Activated CD4-positive, alpha-beta T cell treated with anti-CD3 and anti-CD28 coated beads for 4 hours (primary cell): Measurements from ENCODE around the gene FUT1.
"Not testable (repeated sequence)": the region's sequence is repeated elsewhere in the genome, so short reads cannot be mapped to it uniquely, and the experiment has no call there.

Experiments
- DNase-seq, 2 donors: peaks; one replicate each; pipeline ENCODE4 v3.0.0-alpha.2; 2020

The FUT1 gene

DNA sequence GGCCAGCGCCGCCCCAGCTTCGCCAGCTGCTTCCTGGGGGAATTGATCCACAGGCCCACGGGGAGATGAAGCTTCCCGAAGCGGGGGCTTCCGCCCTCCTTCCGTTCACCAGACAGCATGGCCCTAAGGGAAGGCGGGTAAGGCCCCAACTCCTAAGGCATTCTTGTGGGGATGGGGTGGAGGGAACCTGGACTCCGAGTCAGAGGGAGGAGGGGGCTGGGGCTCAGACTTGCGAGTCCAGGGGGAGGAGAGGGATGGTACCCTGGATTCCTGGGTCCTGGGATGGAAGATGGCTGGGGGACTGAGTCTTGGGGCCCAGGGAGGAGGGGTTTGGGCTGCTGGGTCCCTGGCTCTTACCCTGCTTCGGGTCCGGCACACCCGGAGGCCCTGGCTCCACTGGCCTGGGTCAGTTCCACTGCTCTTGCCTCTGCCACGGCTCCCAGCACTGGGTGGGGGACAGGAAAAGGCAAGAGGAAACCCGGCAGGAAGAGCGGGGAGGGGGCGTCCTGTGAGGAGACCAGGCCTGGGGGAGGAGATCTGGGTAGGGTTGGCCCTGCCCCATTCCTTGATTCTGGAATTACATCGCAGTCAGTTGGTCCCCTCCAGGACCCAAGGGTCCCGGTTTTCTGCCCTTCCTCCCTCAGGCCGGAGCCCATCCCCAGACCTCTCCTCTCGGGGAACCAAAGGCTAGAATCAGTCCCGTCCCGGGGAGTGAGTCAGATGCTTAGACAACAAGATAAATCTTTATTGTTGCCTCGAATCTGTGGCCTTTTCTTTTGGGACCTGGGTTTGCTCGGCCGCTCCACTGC, 12.1 kb downstream of the FUT1 start, which contains the start of gene RASIP1:
RASIP1 (minus strand) TSS at position 447 of the 809 bp plus-strand sequence; CDS start at position 119, 328 bp downstream.
- DNase-seq, result no peak

DNA sequence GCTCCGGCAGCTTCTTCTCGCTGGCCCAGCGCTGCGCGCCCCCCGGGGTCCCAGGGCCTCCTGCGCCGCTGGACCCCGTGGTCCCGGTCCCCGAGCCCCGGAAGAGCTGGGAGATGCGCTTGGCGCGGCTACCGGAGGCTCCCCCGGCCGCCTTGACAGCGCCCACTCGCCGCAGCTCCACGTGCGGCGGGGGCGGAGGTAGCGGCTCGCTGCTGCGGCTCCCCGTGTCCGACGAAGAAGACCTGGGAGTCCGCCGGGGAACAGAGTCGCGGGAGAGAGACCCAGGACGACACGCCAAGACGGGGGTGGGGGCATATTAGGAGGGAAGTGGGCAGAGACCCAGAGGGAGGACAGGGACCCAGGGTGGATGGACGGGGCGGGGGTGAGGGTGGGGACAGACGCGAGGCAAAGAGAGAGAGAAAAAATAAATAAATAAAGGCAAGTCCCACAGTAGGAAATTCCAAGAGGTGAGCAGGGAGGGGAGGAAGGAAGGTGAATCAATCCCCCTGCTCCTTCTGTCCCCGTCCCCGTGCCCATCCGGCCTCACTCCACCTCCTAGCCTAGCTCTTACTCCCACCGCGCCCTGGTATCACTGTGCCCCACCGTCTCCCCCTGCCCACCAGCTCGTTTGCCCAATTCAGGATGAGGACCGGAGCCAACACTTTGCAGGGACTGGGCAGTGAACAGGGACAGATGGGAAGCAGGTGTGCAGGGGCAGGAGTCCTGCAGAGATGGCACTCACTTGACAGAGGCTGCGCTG, 12.9 kb downstream of the FUT1 start:
- DNase-seq, result no peak

DNA sequence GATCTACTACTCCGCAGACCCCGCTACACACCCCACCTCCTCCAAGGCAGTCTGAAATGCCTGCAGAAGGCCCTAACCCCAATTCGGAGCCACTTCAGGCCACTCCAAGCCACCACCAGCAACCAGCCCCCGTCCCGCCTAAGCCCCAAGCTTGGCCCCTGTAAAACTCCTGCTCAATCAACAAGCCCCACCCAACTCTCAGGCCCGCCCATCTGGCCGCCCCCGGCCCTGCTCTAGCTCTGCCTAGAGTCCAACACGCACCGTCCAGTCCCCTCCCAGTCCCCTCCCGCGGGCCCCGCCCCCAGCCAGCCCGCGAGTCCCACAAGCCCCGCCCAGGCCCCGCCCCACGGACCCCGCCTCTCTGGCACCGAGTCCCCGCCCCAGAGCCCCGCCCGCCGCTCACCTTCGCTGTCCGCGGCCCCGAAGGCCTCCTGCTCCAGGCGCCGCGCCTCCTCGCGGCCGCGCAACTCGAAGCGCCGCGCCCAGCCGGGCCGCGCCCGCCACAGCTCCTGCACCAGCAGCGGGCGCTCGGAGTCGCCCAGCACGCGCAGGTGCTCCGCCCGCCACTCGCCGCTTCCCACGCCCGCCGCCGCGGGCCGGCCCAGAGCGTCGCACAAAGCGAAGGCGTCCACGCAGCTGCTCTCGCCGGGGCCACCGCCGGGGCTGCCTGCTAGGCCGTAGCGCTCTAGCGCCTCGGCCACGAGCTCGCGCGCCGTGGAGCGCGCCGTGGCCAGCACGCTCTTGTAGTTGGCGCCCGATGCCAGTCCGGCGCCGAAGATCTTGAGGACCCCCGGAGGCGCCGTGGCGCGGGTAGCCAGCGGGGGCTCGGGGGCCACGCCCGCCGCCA, 13.7 kb downstream of the FUT1 start:
- peak; percentile 93 for DNase-seq

DNA sequence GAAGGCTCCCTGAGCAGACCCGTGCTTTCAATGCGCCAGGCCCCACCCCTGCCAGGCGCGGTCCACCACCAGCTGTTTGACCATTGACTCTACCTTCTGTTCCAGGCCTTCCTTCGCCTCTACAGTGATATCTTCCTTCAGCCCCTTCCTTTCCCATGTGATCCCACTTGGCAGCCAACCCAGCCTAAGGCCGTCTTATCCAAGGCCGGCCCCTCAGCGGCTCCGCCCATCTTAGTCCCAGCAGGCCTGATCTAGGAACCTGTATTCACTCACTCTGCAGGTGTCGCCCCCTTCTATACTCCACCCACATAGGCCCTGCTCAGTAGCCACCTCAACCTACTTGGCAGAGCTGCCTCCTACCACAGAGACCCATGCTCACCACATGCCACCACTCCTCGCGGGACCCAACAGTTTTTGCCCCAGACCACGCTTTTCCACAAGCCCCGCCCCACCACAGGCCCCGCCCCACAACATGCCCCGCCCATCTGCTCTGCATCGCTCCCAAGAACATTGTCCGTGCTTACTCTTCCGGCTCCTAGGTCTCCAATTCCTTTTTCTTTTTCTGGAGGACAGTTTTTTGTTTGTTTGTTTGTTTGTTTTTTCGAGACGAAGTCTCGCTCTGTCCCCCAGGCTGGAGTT, 15.0 kb downstream of the FUT1 start:
- no peak for DNase-seq

DNA sequence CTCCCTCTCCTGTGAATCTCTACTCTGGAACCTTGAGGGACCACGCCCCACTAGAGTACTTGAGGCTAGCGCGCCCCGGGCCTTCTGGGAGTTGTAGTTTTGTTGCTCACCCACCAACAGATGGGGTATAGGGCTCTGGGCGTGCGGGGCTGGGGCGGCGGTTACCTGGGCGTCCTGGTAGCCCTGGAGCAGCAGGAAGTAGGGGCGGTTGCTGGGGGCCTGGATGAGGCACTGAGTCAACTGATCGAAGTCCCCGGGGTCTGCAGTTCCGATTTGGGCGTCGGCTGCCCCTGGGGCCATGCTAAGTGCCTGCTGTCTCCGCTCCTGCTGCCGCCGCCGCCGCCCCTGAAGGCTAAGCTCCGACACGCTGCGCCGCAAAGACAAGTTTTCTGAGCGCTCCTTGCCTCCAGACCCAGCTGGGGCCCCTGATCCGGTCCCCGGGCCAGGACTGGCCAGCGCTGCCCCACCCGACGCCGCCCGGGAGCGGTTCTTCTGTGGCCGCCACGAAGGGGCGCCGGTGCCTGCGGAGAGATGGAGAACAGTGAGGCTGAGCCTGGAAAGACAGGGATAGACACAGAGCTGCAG, 17.3 kb downstream of the FUT1 start:
- DNase-seq, result no peak

DNA sequence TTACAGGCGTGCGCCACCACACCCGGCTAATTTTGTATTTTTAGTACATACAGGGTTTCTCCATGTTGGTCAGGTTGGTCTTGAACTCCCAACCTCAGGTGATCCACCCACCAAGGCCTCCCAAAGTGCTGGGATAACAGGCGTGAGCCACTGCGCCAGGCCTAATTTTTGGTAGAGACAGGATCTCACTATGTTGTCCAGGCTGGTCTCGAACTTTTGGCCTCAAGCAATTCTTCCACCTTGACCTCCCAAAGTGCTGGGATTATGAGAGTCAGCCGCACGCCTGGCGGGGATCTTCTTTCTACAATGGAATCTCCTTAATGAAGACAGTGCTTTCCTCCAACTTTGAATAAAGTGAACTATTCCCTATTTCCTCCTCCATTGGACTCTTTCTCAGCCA, 17.8 kb downstream of the FUT1 start:
- DNase-seq, result no peak

DNA sequence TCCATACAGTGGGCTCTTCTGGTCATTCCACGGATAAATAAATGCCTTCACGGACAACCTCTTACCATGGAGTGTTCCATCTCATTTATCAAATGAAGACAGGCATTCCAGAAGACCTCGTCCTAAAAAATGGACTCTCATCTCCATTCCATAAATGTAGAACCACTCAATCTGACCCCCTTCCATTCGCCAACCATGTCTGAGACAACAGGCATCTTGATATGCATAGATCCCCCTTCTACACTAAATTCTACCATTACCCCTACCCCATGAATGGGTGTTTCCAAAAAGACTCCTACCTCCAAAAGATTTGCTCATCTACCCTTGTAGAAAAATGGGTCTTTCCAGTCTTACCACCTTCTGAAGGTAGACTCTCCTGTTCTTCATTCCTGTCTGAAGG, 21.0 kb downstream of the FUT1 start:
- no peak for DNase-seq

DNA sequence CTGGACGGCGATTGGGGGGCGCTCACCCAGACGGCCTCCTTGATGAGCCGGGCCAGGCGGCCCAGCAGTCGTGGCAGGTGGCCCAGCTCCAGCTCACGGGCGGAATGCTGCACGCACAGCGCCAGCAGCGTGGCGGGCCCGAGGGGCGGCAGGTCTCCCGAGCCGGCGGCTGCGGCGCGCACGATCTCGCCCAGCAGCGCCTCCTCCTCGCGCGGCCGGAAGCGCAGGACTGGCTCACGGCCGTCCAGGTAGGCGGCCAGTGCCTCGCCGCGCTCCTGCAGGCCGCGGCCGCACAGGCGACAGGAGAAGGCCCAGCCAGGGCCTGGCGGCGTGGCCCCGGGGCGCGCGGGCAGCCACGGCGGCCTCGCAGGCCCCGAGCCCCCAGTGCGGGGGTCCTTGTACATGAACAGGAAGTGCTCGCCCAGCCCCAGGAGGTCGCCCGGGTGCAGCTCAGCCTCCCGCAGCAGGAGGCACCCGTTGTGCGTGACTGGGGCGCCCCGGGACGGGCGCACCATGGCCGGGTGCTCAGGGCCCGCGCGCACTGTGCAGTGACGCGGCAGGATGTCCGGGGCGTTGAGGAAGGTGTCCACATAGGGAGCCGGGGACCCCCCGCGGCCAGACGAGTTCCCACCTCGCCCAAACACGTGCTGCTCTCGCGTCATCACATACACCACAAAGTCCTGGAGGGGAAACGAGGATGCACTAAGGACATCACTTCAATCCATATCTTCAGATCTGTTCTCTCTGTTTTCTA, 23.4 kb downstream of the FUT1 start:
- no peak for DNase-seq

DNA sequence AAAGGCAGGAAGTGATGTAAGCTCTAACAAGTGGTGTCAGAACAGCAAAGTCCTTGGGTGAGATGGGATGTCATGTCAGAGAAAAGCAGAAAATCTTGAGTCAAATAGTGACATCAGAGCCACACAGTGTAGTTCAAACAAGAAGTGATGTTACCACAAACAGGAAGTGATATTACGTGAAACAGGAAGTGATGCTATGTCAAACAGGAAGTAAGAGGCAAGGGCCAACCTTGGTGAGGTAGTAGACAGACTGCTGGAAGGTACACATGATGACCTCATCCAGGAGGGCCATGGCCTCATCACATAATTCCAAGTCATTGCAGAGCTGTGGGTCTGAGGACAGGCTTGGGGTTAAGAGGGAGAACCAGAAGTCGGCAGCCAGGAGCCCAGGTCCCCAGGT, 25.9 kb downstream of the FUT1 start:
- no peak for DNase-seq

DNA sequence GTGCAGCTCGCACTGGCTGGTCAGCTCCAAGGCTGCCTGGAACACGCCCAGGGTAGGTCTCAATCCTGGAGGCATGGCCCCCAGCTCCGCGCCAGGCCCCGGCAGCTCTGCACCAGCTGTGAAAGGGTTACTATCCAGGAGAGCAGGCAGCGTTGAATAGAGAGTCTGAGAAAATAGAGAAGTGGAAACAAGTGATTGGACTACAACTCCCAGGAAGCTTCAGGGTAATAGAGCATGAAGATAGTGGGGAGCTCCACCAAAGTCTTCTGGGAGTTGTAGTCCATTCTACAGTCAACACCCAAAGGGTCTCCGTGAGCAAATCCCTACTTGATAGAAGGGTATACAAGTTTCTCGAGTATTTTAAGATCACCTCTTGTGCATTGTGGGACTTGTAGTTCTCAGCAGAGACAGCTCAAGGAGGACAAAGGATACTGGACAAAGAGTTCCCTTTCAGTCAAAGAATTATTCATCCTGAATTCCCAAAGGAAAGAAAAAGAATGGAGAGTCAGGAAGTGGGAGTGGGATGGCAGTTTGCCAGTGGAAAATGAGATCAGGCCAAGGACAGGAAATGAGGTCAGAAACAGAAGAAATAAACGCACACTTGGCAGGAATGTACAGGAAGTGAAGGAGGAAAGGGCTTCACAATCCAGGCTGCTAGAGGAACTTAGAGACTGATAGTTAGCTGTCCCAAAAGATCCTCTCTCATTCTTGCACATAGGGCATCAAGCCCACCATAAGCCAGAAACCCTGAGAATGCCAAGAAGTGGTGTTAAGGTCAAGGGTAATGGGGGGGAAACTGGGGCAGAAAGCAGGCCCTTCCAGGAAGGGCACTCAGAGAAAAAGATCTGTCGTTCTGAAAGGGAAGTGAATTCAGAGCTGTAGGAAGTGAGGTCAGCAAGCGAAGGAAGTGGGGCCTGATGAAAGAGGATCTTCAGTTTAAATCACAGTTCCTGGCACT, 27.4 kb downstream of the FUT1 start:
- DNase-seq, result no peak

DNA sequence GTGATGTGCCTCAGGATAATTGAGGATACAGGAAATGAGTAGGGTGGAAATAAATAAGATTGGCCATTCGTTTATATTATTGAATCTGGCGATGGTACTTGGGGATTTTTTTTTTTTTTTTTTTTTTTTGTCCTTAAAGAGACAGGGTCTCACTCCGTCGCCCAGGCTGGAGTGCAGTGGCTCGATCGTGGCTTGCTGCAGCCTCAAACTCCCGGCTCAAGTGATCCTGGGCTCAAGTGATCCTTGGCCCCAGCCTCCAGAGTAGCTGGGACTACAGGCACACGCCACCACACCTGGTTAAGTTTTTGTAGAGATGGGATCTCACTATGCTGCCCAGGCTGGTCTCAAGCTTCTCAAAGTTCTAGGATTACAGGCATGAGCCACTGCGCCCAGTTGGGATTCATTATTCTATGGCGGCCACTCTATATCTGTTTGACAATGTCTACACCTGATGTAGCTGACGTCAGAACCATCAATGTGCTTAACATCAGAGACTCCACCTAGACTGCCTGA, 30.2 kb downstream of the FUT1 start:
- DNase-seq, result no peak

DNA sequence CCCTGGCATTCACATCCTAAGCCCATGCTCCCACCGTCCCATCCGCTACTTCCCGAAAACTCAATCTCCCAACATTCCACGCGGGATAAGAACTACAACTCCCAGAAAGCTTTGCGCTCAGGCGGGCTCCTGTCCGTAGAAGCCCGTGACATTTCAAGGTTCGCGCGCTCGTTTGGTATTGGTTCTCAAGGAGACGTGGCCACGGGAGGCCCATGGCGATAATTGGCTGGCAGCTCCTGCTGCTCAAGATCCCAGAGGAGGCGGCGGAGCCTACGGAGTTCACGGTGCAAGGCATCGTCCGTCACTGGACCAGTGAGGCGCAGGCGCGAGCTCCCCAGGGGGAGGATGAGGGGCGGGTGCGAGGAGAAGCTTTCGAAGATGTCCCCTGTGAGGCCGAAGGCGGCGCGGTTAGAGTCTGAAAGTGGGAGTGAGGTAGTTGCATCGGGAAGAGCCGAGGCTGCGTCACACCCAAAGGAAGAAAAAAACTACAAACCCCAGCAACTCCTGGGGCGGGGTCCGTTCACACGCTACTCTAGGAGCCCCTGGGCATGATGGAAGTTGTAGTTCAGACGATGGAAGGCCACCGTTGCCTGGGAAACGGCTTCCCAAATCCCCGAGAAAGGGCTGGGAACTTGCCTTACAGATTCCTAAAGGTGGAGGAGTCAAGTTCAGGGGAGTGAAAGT, 31.7 kb downstream of the FUT1 start:
- peak; percentile 85 to 88 for DNase-seq

DNA sequence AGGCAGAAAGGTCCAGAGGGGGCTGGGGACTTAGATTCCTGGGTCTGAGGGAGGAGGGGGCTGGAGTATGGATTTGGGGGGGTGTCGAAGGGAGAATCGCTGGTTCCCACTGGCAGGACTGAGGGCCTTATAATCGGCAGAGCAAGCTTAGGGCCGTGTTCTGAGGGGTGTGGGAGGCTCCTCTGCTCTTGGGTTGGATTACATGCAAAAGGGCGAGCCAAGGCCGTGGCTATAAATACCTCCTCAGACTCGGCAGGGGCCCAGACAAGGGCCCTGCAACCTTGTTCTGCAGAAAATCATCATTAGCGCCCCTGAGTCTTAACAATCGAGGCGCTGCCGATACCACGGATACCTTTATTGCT, 32.2 kb downstream of the FUT1 start:
- DNase-seq, result no peak

DNA sequence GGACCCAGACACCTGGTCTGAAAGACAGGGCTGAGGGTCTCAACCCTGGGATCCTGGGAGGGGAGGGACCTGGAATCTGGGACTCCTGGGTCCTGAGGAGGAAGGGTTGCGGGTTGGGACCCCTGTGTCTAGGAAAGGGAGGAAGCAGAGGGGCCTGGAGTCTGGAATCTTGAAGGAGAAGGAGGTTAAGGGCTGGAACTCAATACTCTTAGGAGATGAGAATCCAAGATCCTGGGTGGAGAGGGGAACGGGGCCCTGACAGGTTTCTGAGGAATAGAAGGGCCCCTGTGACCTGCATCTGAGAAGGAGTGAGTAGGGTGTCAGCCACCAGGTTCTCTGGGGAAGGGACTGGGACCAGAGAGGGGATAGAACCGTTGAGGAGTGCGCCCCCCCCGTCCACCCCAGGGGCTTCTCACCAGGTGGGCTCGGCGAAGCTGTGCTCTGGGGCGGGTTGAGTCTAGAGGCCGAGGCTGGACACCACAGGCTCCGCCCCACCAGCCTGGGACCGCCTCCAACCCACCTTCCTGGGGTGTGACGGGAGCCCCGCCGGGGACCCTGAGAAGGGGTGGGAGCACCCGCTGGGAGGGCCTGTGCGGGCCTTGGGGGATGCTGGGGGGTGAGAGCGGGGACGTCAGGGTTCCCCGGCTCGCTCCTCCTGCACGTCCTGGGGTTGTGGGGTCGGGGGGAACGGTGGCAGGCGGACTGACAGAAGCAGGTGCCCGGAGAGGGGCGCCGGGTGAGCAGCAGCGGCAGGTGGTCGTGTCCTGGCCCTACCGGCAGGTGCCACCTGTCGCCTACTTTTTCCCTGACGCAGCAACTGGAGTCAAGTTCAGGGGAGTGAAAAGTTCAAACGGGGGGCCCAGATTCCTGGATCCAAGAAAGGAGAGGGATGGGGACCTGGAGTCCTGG, 32.9 kb downstream of the FUT1 start, which contains the start of gene MAMSTR:
MAMSTR (minus strand) TSS at position 463 of the 909 bp plus-strand sequence. CDS start 694 bp downstream, outside the sequence.
- DNase-seq, result no peak

DNA sequence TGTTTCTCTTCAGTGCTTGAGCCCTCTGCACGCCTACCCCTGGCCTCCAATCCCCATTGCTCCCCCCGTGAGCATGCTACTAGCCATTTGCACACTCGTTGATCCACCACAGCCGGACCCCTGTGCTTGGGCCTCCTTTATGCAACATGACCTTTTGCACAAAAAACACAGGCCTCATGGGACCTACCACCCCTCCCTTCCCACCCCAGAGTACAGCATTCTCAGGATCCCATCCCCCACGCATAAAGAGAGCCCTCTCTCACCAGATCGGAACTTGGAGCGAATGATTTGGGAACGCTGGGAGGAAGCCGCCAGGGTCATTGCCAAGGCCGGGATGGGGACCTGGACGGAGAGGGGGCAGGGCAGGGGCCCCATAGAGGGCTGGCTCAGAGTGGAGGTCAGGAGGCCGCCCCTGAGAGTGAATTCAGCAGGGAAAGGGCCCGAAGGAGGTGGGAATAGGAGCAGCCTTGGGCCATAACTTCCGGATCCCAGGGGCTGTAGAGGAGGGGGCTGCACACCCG, 33.7 kb downstream of the FUT1 start:
- DNase-seq, result no peak

DNA sequence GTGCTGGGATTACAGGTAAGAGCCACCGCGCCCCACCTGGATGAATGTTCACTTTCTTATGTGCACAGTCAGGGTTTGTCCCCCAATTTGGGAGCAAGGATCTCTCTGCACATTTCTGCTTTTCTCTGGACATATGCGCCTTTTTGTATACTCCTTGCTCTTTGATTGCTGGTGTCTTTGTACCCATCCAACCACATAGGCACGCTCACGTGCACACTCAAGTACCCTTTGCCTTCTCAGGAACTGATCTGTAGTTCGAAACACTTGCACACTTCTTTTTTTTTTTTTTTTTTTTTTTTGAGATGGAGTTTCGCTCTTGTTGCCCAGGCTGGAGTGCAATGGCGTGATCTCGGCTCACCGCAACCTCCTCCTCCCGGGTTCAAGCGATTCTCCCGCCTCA, 34.3 kb downstream of the FUT1 start:
- DNase-seq, result not testable (repeated sequence)

DNA sequence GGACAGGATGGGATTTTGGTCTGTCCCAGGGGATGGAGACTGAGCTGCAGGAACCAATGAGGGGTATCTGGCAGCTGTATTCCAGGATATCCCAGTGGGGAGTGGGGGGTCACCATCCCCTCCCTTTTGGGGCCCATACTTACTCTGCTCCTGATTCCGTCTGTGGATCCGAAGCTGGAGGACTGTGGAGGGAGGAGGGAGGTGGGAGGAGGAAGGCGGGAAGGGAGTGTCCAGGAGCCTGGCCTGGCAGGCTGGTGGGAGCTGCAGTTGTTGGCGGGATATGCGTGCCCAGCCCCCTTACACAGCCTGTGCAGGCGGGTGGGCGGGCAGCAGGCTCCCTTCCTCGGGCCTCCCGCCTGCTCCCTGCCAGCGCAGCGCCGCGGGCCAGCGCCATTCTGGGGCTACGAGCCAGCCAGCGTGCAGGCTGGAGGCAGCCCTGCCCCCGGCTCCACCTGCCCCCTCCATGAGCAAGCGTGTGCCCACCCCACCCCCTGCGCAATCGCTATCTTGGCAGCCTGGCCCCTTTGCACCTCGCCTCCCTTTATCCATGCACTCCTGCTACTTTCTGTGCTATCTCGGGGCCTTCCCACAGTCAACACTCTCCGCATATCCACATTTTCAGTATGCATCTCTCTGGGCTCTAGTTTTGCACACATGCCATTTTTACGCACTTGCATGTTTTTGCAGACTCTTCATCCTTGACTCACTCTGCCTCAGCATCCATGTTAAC, 35.7 kb downstream of the FUT1 start:
- no peak for DNase-seq
